Measurements from ENCODE around the gene KCND1.
"Not testable (repeated sequence)": the region's sequence is repeated elsewhere in the genome, so short reads cannot be mapped to it uniquely, and the experiment has no call there.

The KCND1 gene

DNA sequence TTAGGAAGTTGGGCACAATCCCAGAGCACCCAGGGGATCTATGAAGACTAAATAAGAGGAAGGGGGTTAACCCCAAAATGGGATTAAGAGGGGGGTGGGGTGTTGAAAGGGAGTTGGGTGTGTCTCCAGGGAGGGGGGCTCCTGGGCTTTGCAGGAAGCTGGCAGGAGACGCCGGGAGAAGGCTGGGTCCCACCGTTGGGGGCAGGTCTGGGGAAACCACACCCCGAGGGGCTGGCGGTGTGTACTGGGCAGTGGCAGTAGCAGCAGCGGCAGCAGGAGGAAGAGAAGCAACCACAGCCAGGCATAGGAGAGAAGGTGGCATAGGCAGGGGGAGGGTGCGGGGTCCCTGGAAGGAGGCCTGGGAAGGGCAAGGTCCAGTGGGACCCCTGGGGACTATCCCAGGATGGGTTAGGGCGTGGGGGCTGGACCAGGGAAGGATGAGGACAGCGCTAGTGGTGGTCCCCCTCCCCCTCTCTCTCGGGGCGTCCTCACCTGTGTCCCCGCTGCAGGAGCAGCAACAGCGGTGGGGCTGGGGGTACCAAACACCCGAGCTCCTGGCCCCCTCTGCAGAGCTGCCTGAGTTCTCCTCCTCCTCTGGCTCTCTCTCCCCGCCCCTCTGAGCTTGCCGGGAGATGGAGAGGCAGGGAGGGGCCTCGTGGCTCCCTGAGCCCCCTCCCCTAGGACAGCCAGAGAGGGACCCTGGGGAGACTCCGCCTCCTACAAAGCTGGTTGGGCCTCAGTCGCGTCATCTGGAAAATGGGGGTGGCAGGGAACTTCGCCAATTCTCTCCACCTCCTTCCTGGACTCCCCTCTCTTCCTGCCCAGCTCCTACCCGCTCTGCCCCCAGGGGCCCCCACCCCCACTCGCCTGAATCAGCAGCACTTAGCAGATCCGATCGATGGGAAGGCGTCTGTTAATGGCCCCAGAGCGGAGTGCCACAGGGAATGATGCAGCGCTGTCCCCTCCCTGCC, at the start of gene KCND1:
Gene KCND1 (minus strand): TSS at position 596 of the 971 bp plus-strand sequence. CDS start 1,573 bp downstream, outside the sequence.
- no peak for DNase-seq

DNA sequence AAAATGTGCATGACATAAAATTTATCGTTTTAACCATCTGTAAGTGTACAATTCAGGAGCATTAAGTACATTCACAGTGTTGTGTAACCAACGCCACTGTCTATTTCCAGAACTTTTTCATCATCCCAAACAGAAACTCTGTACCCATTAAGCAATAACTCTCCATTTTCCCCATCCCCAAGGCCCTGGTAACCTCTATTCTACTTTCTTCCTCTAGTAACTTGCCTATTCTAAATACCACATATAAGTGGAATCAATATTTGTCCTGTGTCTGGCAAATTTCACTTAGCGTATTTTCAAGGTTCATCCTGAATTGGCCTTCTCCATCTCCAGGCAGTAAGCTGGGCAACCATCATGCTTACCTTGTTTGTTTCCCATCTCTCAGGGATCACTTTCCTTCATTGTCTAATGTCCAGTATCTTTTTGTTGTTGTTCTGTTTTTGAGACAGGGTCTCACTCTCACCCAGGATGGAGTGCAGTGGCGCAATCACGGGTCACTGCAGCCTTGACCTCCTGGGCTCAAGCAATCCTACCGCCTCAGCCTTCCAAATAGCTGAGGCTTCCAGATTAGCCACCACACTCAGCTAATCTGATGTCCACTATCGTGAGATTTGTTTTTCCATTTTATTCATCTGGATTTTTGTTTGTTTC, 48.1 kb upstream of the KCND1 start:
- no peak for DNase-seq

DNA sequence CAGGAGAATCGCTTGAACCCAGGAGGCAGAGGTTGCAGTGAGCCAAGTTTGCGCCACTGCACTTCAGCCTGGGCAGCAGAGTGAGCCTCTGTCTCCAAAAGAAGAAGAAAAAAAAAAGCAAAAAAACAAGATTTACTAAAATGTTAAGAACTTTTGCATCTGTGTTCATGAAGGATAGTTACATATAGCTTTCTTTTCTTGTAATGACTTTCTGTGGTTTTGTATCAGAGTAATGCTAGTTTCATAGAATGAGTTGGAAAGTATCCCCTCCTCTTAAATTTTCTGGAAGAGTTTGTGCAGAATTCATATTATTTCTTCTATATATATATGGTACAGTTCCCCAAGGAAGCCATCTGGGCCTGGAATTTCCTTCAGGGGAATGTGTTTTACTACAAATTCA, 47.4 kb upstream of the KCND1 start:
- no peak for DNase-seq

DNA sequence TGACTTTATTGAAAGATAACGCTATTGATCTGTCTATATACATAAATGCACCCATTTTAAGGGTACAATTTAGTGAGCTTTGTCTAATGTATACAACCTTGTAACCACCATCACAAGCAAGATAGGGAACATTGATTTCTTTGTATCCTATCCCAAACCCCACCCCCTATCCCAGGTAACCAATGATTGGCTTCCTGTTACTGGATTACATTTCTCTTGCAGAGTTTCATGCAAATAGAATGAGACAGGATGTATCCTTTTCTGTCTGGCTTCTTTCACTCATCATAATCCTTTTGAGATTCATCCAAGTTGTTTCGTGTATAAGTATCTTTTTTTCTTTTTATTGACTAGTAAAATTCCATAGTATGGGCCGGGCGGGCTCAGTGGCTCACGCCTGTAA, 32.1 kb upstream of the KCND1 start:
- DNase-seq, result no peak

DNA sequence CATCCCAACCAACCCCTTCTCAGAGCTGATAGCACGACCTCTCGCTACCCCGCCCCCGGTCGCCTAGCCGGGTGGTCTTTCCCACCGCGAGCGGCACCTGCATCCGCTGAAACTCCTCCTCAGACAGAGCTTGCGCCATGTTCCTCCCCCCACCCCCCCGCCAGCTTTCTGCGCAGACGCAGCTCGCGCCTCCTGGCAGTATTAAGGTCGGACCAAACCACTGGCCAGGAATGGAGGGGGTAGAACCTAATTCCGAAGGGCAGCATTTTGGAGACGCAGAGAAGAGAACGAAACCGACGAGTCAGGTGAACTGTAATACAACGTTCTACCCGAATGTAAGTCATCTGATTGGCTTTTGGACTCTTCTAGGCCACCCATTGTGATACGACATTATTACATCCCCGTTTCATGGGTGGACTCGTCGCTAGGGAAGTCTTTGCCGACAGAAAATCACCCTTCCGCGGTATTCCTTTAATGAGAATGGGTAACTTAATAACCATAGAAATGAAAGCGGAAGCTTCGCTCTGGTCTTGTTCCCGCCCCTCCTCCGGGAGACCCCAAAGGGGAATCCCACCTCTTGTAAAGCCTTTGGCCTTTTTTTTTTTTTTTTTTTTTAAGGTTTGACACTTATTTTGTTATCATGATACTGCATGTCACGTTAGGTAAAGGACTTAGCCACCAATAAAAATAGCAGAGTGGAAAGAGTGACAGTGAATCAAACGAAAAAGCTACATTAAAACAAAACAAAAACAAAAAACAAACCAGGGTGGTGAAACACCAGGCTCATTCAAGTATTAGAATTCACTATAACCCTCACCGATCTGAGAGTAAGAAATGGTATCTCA, 30.7 kb upstream of the KCND1 start, which contains the start of gene GRIPAP1:
Gene GRIPAP1 (minus strand): TSS at position 174 of the 845 bp plus-strand sequence. CDS start 35 bp downstream, at position 139.
- peak in 1 of 2 experiments; percentile 56 for DNase-seq

DNA sequence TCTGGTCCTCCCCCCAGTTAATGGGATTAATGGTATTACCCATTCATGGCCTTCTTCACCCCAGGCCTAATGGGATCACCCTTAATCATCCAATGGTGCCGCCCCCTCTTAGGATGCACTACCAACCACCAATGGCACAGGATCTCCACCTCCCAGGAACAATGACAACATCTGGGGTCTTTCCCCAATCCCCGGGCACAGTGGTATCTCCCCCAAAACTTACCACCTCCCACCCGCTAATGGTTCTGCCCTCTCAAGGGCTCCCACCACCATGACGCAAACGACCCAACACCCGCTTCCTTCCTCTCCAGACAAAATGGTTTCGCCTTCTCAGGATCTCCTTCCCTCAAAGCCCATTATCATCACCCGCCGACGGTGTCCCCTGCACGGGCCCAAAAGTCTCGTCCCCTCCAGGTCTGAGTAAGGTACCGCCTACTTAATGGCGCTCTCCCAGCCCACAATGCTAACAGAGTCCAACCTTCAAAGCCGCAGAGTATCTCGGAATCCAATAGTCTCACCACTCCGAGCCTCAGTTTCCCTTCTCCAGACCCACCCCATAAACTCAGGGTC, 30.0 kb upstream of the KCND1 start:
- DNase-seq, result no peak

DNA sequence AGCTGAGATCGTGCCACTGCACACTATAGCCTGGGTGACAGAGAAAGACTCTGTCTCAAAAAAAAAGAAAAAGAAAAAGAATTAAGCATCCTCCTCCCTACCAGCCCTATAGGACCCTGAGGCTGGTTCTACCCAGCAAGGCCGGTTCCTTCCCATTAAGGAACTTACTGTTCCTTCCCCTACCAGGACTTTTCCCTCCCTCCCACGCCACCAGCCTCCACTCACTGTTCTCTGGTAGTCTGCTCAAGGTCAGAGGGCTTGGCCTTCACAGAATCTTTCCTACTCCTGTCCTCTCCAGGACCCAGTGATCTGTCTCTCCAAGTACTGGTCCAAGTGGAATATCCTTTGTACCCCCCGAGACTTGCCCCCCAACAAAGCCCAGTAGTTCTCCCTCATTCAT, 29.0 kb upstream of the KCND1 start:
- DNase-seq, result no peak

DNA sequence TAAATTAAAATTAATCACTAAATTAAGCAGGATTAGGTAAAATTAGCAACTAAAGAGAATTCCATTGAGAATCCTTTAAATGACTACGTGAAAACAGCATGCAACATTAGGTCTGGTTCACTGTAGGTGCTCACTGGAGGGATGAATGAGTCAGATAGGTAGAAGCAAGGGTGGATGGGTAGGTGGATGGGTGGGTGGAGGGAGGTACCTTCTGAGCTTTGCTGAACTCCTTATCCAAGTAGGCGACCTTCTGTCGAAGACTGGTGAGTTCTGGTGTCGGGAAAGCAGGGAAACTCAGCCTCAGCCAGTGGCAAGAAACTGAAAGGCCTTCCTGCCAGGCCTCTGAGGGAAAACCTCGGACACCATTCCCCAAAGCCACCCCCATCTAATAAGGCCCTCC, 27.4 kb upstream of the KCND1 start:
- DNase-seq, result no peak

DNA sequence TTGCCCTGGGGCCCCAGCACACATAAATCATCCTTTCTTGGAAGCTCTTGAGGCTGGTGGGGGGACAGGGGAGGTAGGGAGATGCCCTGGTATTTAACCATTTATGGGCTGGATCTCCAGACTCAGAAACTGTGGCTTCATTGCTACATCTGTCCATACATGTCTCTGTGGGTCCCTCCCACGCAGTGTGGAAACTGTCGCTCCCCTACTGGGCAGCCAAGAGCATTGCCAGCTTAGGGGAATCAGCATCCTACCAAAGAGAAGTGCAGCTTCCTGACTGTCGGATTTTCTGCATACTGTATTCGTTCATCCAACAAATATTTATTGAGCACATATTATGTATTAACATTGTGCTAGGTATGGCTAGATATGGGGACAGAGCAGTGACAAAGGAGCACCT, 26.7 kb upstream of the KCND1 start:
- no peak for DNase-seq

DNA sequence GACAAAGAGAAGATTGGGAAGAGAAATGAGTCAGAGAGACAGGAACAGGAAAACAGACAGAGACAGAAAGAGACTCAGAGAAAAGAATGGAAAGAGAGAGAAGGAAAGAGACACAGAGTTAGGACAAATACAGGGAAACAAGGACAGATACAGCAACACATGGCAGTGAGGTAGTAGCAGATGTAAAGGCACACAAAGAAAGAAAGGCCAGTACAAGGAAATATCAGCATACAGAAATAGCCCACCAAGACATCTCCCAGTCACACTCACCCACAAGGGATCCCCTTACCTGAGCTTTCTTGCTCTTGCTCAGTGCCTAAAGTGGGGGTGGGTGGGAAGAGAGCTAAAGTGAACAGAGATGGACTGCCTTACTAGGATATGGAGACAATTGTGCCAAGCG, 26.2 kb upstream of the KCND1 start:
- DNase-seq, result no peak

DNA sequence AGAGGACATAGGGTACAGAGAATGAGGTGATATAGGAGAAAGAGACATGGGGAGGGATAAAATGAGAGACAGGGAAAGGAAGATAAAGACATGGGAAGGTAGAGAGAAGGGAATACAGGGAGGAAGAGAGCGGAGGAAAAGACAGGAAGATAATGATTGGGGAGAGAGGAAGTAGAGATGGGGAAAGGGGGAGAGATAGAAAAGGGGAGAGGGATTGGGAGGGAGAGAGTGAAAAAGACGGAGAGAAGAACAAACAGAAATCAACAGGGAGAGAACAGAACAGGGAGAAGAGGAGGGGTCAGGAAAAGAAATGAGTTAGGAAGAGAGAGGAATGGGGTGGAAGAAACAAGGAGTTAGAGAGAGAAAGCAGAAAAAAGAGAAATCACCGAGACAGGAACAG, 25.8 kb upstream of the KCND1 start:
- DNase-seq, result no peak

DNA sequence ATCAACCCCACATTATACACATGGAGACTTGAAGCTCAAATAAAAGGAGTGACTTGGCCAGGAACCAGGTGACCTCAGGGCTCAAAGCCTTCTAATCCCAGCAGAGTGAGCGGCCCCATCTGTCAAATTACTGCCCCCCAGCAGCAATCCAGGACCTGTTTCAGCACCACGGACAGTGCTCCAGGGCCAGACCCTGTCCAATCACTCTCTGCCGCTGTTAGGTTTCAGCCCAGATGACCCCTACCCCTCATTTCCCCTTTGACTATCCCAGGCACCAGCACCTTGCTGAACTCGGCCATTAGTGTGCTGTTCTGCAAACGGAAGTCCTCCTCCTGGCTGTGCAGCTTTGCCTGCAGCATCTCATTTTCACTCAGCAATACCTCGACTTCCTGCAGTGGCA, 25.3 kb upstream of the KCND1 start:
- DNase-seq, result no peak

DNA sequence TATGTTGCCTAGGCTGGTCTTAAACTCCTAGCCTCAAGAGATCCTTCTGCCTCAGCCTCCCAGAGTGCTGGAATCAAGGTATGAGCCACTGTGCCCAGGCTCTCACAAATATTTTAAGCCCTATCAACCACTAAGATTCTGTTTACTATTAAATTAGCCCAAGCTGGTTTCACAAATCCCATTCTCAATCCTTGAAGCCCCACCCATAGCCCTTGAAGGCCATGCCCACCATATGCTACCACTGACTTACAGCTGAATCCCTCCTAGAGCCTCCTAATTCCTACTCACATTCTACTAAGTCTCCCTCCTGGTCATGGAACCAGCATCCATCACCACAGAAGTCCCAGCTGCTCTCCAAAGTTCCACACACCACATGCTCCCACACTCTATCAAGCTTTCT, 20.7 kb upstream of the KCND1 start:
- no peak for DNase-seq

DNA sequence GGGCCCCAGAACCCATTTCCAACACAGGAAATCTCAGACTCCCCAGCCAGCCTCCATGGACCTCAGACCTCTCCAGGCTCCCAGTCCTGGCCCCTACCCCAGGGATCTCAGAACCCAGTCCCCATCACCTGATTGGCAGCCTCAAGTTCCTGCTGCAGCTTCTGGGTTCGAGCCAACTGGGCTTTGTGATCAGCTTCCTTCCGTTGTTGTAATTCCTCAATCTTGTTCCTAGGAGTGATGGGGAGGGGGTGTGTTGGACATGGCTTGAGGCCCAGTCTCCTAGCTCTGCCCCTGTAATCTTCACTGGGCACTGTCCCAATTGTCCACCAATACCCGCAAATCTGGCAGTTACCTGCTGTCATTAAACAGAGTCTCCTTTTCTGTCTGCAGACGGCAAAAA, 17.8 kb upstream of the KCND1 start:
- DNase-seq, result no peak

DNA sequence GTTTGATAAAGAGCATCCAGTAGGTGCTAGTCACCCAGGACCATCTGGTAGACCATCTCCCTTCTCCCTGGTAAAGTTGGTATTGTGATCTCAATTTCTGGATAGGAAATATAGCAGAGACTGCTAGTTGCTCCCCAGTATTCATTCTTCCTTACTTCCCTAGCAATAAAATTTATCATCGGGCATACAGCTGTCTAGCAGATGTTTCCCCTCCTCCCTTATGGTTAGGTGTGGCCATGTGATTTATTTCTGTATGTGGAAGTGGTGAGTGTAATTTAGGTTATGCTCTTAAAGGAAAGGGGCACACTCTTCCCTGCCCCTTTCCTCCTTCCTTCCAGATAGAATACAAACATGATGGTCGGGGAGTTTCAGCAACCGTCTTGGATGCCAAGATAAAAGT, 12.3 kb upstream of the KCND1 start:
- no peak for DNase-seq

DNA sequence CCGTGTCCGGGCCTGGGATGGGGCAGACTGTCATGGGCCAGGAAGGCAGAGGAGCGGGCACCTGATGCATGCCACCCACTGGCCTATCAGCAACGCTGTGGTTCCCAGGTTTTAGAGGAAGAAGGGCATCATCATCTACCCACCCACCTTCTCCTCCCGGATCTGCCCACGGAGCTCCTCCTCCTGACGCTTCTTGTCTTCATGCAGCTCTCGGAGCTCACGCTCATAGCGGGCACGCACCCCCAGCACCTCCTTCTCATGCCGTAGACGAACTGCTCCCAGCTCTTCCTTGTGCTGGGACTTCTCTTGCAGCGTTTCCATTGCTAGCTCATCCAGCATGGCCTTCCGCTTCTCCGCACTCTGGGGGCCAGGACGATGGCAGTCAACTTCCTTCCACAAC, 11.4 kb upstream of the KCND1 start:
- no peak for DNase-seq

DNA sequence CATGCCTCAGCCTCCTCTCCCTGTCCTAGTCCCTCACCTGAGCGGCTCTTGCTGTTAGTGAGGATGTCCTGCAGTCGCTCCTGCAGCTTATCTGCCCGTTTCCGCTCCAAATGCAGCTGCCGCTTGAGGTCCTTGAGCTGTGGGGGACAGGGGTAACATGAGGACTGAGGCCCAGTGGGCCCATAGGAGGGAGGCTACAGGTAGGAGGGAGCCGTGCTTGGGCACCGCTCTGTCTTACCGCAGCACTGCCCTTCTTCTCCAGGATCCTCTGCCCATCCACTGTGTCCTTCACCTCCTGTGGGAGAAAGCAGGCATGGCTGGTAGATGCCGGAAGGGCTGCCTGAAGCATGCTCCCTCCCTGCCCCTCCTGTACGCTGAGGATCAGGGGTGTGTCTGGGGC, 9.5 kb upstream of the KCND1 start:
- no peak for DNase-seq

DNA sequence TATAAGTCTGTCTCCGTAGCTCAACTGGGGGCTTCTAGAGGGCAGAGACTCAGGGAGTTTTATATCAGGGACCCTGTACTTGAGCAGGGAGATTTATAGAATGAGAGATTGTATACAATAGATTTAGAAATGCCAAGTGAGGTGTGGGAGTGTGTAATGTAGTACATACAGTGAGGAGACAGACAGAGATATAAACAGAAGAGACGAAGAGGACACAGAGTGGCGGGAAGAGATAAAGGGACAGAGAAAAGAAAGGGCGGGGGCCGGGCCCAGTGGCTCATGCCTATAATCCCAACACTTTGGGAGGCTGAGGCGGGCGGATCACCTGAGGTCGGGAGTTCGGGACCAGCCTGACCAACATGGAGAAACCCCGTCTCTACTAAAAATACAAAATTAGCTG, 8.7 kb upstream of the KCND1 start:
- DNase-seq, result not testable (repeated sequence)

DNA sequence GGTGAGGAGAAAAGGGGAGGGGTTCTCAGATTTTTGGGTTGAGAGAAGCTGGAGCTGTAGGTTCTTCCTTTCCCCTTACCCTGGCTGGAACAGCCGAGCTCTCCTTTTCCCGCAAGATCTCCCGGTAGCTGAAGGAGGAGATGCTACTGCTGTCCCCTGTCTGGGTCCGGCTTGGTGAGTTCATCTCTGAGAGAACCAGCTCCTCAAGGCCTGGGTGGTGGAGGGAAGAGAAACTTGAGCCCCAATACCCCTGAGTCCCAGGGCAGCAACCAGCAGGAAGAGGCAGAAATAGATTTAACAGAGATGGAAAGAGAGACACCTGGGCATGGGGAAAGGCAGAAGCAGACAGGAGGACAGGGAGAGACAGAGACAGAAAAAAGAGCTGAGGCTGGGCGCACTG, 6.6 kb upstream of the KCND1 start:
- DNase-seq, result no peak

DNA sequence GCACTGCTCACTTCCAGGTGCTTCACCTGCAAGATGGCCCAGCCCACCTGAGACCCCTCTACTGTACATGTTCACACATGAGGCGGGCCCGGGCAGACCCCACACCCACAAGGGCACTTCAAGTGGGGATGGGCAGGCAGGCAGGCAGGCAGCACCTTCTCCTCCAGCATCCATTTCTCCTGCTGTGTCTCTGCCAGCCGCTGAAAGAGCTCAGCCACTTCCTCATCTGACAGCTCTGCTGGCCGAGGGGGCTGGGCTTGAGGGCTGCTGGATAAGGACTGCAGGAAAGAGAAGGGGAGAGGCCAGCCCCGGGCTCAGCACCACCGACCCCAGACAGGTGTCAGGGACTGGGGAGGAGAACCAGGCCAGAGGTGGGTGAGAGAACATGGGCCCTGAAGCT, 4.4 kb upstream of the KCND1 start:
- no peak for DNase-seq

DNA sequence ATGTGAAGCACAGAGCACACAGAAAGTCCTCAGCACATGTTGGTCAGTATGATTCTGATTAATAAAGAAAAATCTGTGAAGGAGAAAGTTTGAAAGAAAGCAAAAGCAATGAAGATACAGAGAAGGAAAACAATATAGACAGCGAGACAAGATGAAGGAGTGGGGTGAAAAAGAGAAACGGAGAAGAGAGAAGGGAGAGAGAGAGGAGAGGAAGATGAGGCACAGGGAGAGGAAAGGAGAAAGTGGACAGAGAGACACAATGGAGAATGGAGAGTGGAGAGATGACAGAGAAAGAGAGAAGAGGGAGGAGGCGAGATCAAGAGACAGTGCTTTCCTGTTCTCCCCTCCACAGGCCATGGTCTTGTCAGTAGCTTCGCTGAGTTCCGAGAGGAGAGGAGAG, 3.9 kb upstream of the KCND1 start:
- DNase-seq, result no peak

DNA sequence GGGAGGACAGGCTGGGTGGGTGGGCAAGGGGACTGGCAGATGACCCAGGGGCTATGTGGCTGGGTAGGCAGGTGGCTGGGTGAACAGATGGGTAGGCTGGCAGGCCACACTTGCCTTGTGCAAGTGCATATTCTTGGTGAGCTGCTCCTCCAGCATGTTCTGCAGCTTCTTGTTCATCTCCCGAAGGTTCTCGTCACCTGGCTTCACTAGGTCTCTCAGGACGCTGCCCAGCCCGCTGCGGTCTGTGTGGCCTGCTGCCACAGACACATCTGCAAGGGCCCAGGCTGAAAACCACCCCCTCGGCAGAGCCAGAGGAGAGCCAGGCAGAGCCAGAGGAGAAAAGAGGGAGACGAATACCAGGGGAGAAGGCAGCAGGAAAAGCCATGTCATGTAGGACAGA, 3.4 kb upstream of the KCND1 start:
- DNase-seq, result no peak

DNA sequence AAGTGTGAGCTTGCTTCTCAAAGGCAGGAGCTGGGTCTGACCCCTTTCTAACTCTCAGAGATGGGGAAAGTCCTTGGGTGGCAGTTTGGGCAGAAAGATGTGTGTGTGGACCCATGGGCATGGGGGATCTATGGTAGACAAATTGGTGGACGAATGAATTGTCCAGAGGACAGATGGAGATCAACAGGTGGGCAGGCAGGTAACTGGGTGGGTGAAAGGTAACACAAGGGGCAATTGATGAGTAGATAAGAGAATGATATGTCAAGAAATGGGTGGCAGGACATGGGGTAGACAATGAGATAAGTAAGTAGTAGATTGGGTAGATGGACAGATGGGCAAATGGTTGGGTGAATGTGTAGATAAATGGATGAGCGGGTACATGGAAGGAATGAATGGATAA, 2.9 kb upstream of the KCND1 start:
- DNase-seq, result no peak

Data from cerebellar nuclear complex (tissue), 1 donor.